Peyer's patch (tissue), 4 donors: ENCODE results near the gene FKBP9.

ENCODE experiments used
- POLR2A ChIP-seq, 2 donors: fragments of 450-650 bp; IDR thresholded peaks; one replicate each; pipeline ENCODE4 v1.5.1; 2017; ENCODE audit warnings: antibody characterized with exemption in 2 of 2, mild to moderate bottlenecking in 2 of 2, moderate library complexity in 2 of 2
- TF ChIP-seq, protein P1 (sequence below), 6 experiments: fragments of 450-650 bp in 4 of 6; fragments of 200-600 bp in 2 of 6; sonication (generic) in 1 of 6; IDR thresholded peaks; one replicate each; pipeline ENCODE4 v1.5.1; 2017 to 2019; ENCODE audit warnings: antibody characterized with exemption in 6 of 6, mild to moderate bottlenecking in 3 of 6, moderate library complexity in 1 of 6

DNA sequence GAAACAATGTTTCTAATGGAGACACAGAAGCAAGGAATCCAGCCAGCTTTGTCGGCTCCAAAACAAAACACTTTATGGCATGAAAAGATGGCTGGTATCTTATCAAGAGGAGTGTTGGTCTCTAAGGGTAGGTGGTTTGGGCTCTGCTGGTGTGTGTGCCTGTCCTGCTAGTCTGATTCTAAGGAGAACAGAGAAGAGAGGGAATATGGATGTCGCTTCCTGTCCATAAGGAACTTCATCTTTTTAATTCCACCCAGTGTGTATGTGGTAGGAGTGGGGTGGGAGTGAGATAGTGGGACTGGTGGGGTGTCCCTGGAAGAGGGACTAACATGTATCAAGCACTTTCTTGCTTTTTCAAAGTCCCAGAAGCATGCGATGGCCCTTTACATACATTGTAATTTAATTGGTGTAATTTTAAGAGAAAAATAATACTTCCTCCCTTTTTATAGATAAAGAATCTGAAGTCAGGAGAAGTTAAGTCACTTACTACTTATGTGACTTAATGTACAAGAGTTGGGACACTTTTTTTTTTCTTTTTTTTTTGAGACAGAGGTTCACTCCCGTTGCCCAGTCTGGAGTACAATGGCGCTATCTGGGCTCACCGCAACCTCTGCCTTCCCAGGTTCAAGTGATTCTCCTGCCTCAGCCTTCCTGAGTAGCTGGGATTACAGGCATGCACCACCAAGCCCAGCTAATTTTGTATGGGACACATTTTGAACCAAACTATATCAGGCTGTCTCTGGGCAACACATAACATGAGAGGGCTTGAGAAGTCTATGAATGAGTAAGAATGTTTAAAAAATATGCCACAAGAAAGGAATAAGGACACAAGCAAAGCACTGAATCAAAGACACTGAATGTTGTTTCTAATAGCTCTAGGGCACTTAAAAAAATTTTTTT, 86.5 kb downstream of the FKBP9 start:
- TF ChIP-seq, protein P1, sequence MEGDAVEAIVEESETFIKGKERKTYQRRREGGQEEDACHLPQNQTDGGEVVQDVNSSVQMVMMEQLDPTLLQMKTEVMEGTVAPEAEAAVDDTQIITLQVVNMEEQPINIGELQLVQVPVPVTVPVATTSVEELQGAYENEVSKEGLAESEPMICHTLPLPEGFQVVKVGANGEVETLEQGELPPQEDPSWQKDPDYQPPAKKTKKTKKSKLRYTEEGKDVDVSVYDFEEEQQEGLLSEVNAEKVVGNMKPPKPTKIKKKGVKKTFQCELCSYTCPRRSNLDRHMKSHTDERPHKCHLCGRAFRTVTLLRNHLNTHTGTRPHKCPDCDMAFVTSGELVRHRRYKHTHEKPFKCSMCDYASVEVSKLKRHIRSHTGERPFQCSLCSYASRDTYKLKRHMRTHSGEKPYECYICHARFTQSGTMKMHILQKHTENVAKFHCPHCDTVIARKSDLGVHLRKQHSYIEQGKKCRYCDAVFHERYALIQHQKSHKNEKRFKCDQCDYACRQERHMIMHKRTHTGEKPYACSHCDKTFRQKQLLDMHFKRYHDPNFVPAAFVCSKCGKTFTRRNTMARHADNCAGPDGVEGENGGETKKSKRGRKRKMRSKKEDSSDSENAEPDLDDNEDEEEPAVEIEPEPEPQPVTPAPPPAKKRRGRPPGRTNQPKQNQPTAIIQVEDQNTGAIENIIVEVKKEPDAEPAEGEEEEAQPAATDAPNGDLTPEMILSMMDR (IDR thresholded peaks at IDR 0.05): no peak
- TF ChIP-seq POLR2A (IDR thresholded peaks at IDR 0.05): no peak
